HG03095 (cell line): ENCODE measurements around the gene RAD51B.
A peak's percentile ranks its signal among the peaks of the same experiment; 100 is the strongest.
"Not testable (repeated sequence)": the region's sequence is repeated elsewhere in the genome, so short reads cannot be mapped to it uniquely, and the experiment has no call there.

Experiments
- ATAC-seq: cut with Tn5 transposase; IDR thresholded peaks from one replicate; pipeline ENCODE4 v1.9.1; 2021; ENCODE audit warnings: moderate library complexity; ENCODE audit not compliant: unreplicated experiment

The RAD51B gene

GRCh38 chr14:68652433-68652690, 832.8 kb downstream of the RAD51B start:
- ATAC-seq: no peak

GRCh38 chr14:68653108-68653507, 833.5 kb downstream of the RAD51B start:
- no peak for ATAC-seq

- no peak for ATAC-seq
Observed at GRCh38 chr14:68653804-68654203, 834.2 kb downstream of the RAD51B start.

- ATAC-seq: no peak
Observed at GRCh38 chr14:68654471-68654941, 834.9 kb downstream of the RAD51B start.

GRCh38 chr14:68655021-68655831, 835.6 kb downstream of the RAD51B start:
- ATAC-seq: no peak

GRCh38 chr14:68655911-68656316, 836.3 kb downstream of the RAD51B start:
- ATAC-seq: no peak

GRCh38 chr14:68656452-68656851, 836.9 kb downstream of the RAD51B start:
- no peak for ATAC-seq

- ATAC-seq: no peak
Observed at GRCh38 chr14:68657300-68658028, 837.9 kb downstream of the RAD51B start.

GRCh38 chr14:68658029-68658509, 838.5 kb downstream of the RAD51B start:
- no peak for ATAC-seq

GRCh38 chr14:68658943-68659931, 839.7 kb downstream of the RAD51B start:
- ATAC-seq: no peak

GRCh38 chr14:68660495-68660894, 840.9 kb downstream of the RAD51B start:
- ATAC-seq: no peak

GRCh38 chr14:68661226-68662225, 841.9 kb downstream of the RAD51B start:
- no peak for ATAC-seq

- ATAC-seq: no peak
Observed at GRCh38 chr14:68662392-68662791, 842.8 kb downstream of the RAD51B start.

GRCh38 chr14:68662826-68663225, 843.2 kb downstream of the RAD51B start:
- not testable (repeated sequence) for ATAC-seq

GRCh38 chr14:68663385-68664076, 844.0 kb downstream of the RAD51B start:
- ATAC-seq: peak; percentile 68

- ATAC-seq: no peak
Observed at GRCh38 chr14:68664225-68664681, 844.7 kb downstream of the RAD51B start.

GRCh38 chr14:68665131-68665530, 845.6 kb downstream of the RAD51B start:
- no peak for ATAC-seq

- no peak for ATAC-seq
Observed at GRCh38 chr14:68665792-68666204, 846.2 kb downstream of the RAD51B start.

GRCh38 chr14:68666236-68666635, 846.7 kb downstream of the RAD51B start:
- ATAC-seq: no peak
